ENCODE measurements around the gene PHACTR1.

The PHACTR1 gene

GRCh38 chr6:12709556-12710232 is 6.9 kb upstream of the PHACTR1 start:
- H4K8ac ChIP-seq (ENCODE audit: low read depth, low read length): no peak overlapping the region
- H3K27ac ChIP-seq (replicated peaks; ENCODE audit: low read length): no peak overlapping the region
- H2AFZ ChIP-seq (ENCODE audit: low read length): no peak overlapping the region
- H3K14ac ChIP-seq (ENCODE audit: low read length): no peak overlapping the region
- no peaks in the 10 kb centered on the region for H3K4me1 ChIP-seq (ENCODE audit: control insufficient read depth in 2 of 2, insufficient read depth in 1 of 2, low read depth in 1 of 2, low read length in 2 of 2)
- no peak overlapping the region for H3K4ac ChIP-seq (ENCODE audit: low read length)
- H3K4me2 ChIP-seq (ENCODE audit: insufficient read depth, low read length, poor library complexity, severe bottlenecking): no peak overlapping the region
- no peaks in the 10 kb centered on the region for H3K27me3 ChIP-seq (ENCODE audit: control insufficient read depth in 3 of 3, insufficient read depth in 3 of 3, low read depth in 1 of 3, low read length in 3 of 3)
- no peak overlapping the region for H2BK12ac ChIP-seq (ENCODE audit: low read length)
- H3K4me3 ChIP-seq (ENCODE audit: low read length in 2 of 2): no peak overlapping the region
- H3K18ac ChIP-seq (ENCODE audit: low read length): no peak overlapping the region
- H4K91ac ChIP-seq (ENCODE audit: low read depth, low read length, poor library complexity): no peak overlapping the region
- no peaks in the 10 kb centered on the region for H3K79me1 ChIP-seq (ENCODE audit: low read depth, low read length)
- no peak overlapping the region for H2BK5ac ChIP-seq (ENCODE audit: low read length)
- H3K23ac ChIP-seq (ENCODE audit: low read depth, low read length, poor library complexity): no peak overlapping the region
- WGBS, 2 donors (ENCODE audit: extremely low coverage in 2 of 2, insufficient read length in 2 of 2, insufficient replicate concordance in 1 of 2): no CpG with 5 or more reads among the region's 3 CpGs
- DNase-seq (ENCODE audit: low spot score): no peak
- no peak overlapping the region for H2AK5ac ChIP-seq (ENCODE audit: low read depth, low read length)
- H2BK15ac ChIP-seq (ENCODE audit: low read length): no peak overlapping the region
- H3K9ac ChIP-seq (ENCODE audit: low read depth, low read length, poor library complexity): no peak overlapping the region
- H3K36me3 ChIP-seq (replicated peaks in 1 of 2; ENCODE audit: control insufficient read depth in 2 of 2, insufficient read depth in 2 of 2, low read length in 2 of 2): no peaks in the 10 kb centered on the region
- no peak overlapping the region for H2BK120ac ChIP-seq (ENCODE audit: low read depth, low read length)
- no peaks in the 10 kb centered on the region for H3K9me3 ChIP-seq (replicated peaks in 1 of 2; ENCODE audit: control insufficient read depth in 2 of 2, insufficient read depth in 1 of 2, low read depth in 1 of 2, low read length in 2 of 2)

GRCh38 chr6:12710921-12711320 is 5.6 kb upstream of the PHACTR1 start:
- Histone ChIP-seq H3K4me3 (ENCODE audit: low read length in 2 of 2) (no peak overlapping the region), H3K27me3 (ENCODE audit: control insufficient read depth in 3 of 3, insufficient read depth in 3 of 3, low read depth in 1 of 3, low read length in 3 of 3) (no peaks in the 10 kb centered on the region), H2BK15ac (ENCODE audit: low read length) (no peak overlapping the region), H3K23ac (ENCODE audit: low read depth, low read length, poor library complexity) (no peak overlapping the region), H2BK120ac (ENCODE audit: low read depth, low read length) (no peak overlapping the region), H2BK5ac (ENCODE audit: low read length) (no peak overlapping the region), H2AK5ac (ENCODE audit: low read depth, low read length) (no peak overlapping the region), H4K91ac (ENCODE audit: low read depth, low read length, poor library complexity) (no peak overlapping the region), H3K36me3 (replicated peaks in 1 of 2; ENCODE audit: control insufficient read depth in 2 of 2, insufficient read depth in 2 of 2, low read length in 2 of 2) (no peaks in the 10 kb centered on the region), H3K4me2 (ENCODE audit: insufficient read depth, low read length, poor library complexity, severe bottlenecking) (no peak overlapping the region), H3K4me1 (ENCODE audit: control insufficient read depth in 2 of 2, insufficient read depth in 1 of 2, low read depth in 1 of 2, low read length in 2 of 2) (no peaks in the 10 kb centered on the region), H3K9me3 (replicated peaks in 1 of 2; ENCODE audit: control insufficient read depth in 2 of 2, insufficient read depth in 1 of 2, low read depth in 1 of 2, low read length in 2 of 2) (no peaks in the 10 kb centered on the region), H2AFZ (ENCODE audit: low read length) (no peak overlapping the region), H4K8ac (ENCODE audit: low read depth, low read length) (no peak overlapping the region), H3K4ac (ENCODE audit: low read length) (no peak overlapping the region), H3K9ac (ENCODE audit: low read depth, low read length, poor library complexity) (no peak overlapping the region), H3K27ac (replicated peaks; ENCODE audit: low read length) (no peak overlapping the region), H3K18ac (ENCODE audit: low read length) (no peak overlapping the region), H2BK12ac (ENCODE audit: low read length) (no peak overlapping the region), H3K79me1 (ENCODE audit: low read depth, low read length) (no peaks in the 10 kb centered on the region), H3K14ac (ENCODE audit: low read length) (no peak overlapping the region)
- WGBS, 2 donors (ENCODE audit: extremely low coverage in 2 of 2, insufficient read length in 2 of 2, insufficient replicate concordance in 1 of 2): no CpG with 5 or more reads among the region's 4 CpGs
- DNase-seq (ENCODE audit: low spot score): no peak

GRCh38 chr6:12714022-12714421 is 2.5 kb upstream of the PHACTR1 start:
- H3K18ac ChIP-seq (ENCODE audit: low read length): no peak overlapping the region
- no peak overlapping the region for H2BK5ac ChIP-seq (ENCODE audit: low read length)
- DNase-seq (ENCODE audit: low spot score): no peak
- H3K79me1 ChIP-seq (ENCODE audit: low read depth, low read length): no peaks in the 10 kb centered on the region
- H3K27me3 ChIP-seq (ENCODE audit: control insufficient read depth in 3 of 3, insufficient read depth in 3 of 3, low read depth in 1 of 3, low read length in 3 of 3): no peaks in the 10 kb centered on the region
- no peak overlapping the region for H2BK12ac ChIP-seq (ENCODE audit: low read length)
- H2BK15ac ChIP-seq (ENCODE audit: low read length): no peak overlapping the region
- no peak overlapping the region for H3K4ac ChIP-seq (ENCODE audit: low read length)
- no peak overlapping the region for H3K27ac ChIP-seq (replicated peaks; ENCODE audit: low read length)
- H3K9me3 ChIP-seq (replicated peaks in 1 of 2; ENCODE audit: control insufficient read depth in 2 of 2, insufficient read depth in 1 of 2, low read depth in 1 of 2, low read length in 2 of 2): no peaks in the 10 kb centered on the region
- no peak overlapping the region for H4K91ac ChIP-seq (ENCODE audit: low read depth, low read length, poor library complexity)
- H3K23ac ChIP-seq (ENCODE audit: low read depth, low read length, poor library complexity): no peak overlapping the region
- no peak overlapping the region for H2AK5ac ChIP-seq (ENCODE audit: low read depth, low read length)
- no peak overlapping the region for H2AFZ ChIP-seq (ENCODE audit: low read length)
- no peak overlapping the region for H4K8ac ChIP-seq (ENCODE audit: low read depth, low read length)
- no peaks in the 10 kb centered on the region for H3K36me3 ChIP-seq (replicated peaks in 1 of 2; ENCODE audit: control insufficient read depth in 2 of 2, insufficient read depth in 2 of 2, low read length in 2 of 2)
- no peak overlapping the region for H2BK120ac ChIP-seq (ENCODE audit: low read depth, low read length)
- H3K14ac ChIP-seq (ENCODE audit: low read length): no peak overlapping the region
- no peak overlapping the region for H3K4me3 ChIP-seq (ENCODE audit: low read length in 2 of 2)
- no peak overlapping the region for H3K4me2 ChIP-seq (ENCODE audit: insufficient read depth, low read length, poor library complexity, severe bottlenecking)
- H3K4me1 ChIP-seq (ENCODE audit: control insufficient read depth in 2 of 2, insufficient read depth in 1 of 2, low read depth in 1 of 2, low read length in 2 of 2): peaks cover 0 to 4% of the 10 kb centered on the region in 2 donors
- no peak overlapping the region for H3K9ac ChIP-seq (ENCODE audit: low read depth, low read length, poor library complexity)

- Histone ChIP-seq H3K4ac (ENCODE audit: low read length) (no peak overlapping the region), H3K9me3 (replicated peaks in 1 of 2; ENCODE audit: control insufficient read depth in 2 of 2, insufficient read depth in 1 of 2, low read depth in 1 of 2, low read length in 2 of 2) (no peaks in the 10 kb centered on the region), H3K27ac (replicated peaks; ENCODE audit: low read length) (no peak overlapping the region), H3K79me1 (ENCODE audit: low read depth, low read length) (no peaks in the 10 kb centered on the region), H3K4me1 (ENCODE audit: control insufficient read depth in 2 of 2, insufficient read depth in 1 of 2, low read depth in 1 of 2, low read length in 2 of 2) (peaks cover 0 to 4% of the 10 kb centered on the region in 2 donors), H4K8ac (ENCODE audit: low read depth, low read length) (no peak overlapping the region), H3K18ac (ENCODE audit: low read length) (no peak overlapping the region), H3K9ac (ENCODE audit: low read depth, low read length, poor library complexity) (no peak overlapping the region), H4K91ac (ENCODE audit: low read depth, low read length, poor library complexity) (no peak overlapping the region), H2BK120ac (ENCODE audit: low read depth, low read length) (no peak overlapping the region), H3K36me3 (replicated peaks in 1 of 2; ENCODE audit: control insufficient read depth in 2 of 2, insufficient read depth in 2 of 2, low read length in 2 of 2) (no peaks in the 10 kb centered on the region), H3K14ac (ENCODE audit: low read length) (no peak overlapping the region), H3K27me3 (ENCODE audit: control insufficient read depth in 3 of 3, insufficient read depth in 3 of 3, low read depth in 1 of 3, low read length in 3 of 3) (no peaks in the 10 kb centered on the region), H2BK12ac (ENCODE audit: low read length) (no peak overlapping the region), H3K23ac (ENCODE audit: low read depth, low read length, poor library complexity) (no peak overlapping the region), H3K4me3 (ENCODE audit: low read length in 2 of 2) (no peak overlapping the region), H2BK15ac (ENCODE audit: low read length) (no peak overlapping the region), H2AK5ac (ENCODE audit: low read depth, low read length) (no peak overlapping the region), H2BK5ac (ENCODE audit: low read length) (no peak overlapping the region), H3K4me2 (ENCODE audit: insufficient read depth, low read length, poor library complexity, severe bottlenecking) (no peak overlapping the region), H2AFZ (ENCODE audit: low read length) (no peak overlapping the region)
- DNase-seq (ENCODE audit: low spot score): no peak
- WGBS, 2 donors (ENCODE audit: extremely low coverage in 2 of 2, insufficient read length in 2 of 2, insufficient replicate concordance in 1 of 2): no CpG with 5 or more reads among the region's 2 CpGs
Measured at GRCh38 chr6:12715437-12715836, 1.1 kb upstream of the PHACTR1 start.
